ENCODE data around the gene TDRD12. TPM values are rescaled to one million over a fixed set of nuclear protein-coding genes. Genes with fewer than 3 reads are reported as not detected.

Gene TDRD12
- polyA plus RNA-seq, 3 donors, result 0.05 TPM; not detected in 2

- Histone ChIP-seq H3K27me3 (ENCODE audit: control insufficient read depth in 2 of 2, insufficient read depth in 2 of 2, low read length in 2 of 2) (no peaks in the 10 kb centered on the region), H3K9ac (ENCODE audit: insufficient read depth, low read length, poor library complexity, severe bottlenecking) (no peak overlapping the region), H3K9me3 (replicated peaks in 1 of 2; ENCODE audit: control insufficient read depth in 1 of 2, insufficient read depth in 1 of 2, low read length in 2 of 2) (no peaks in the 10 kb centered on the region), H3K79me2 (ENCODE audit: insufficient read depth, low read length) (no peaks in the 10 kb centered on the region), H2AFZ (ENCODE audit: insufficient read depth, low read depth, low read length, poor library complexity, severe bottlenecking) (no peak overlapping the region), H3K4me2 (replicated peaks; ENCODE audit: extremely low read depth, low read length, poor library complexity, severe bottlenecking) (no peak overlapping the region), H3K4me3 (replicated peaks in 1 of 3; ENCODE audit: low read depth in 2 of 3, low read length in 3 of 3) (no peak overlapping the region), H3K27ac (ENCODE audit: low read depth in 1 of 2, low read length in 2 of 2) (no peak overlapping the region), H3K4me1 (ENCODE audit: control insufficient read depth in 1 of 2, insufficient read depth in 2 of 2, low read length in 2 of 2) (no peaks in the 10 kb centered on the region), H3K36me3 (replicated peaks in 1 of 2; ENCODE audit: control insufficient read depth in 1 of 2, insufficient read depth in 2 of 2, low read length in 2 of 2) (no peaks in the 10 kb centered on the region), H4K20me1 (ENCODE audit: insufficient read depth, low read length) (no peaks in the 10 kb centered on the region)
- Mint-ChIP-seq H3K27me3 (ENCODE audit: low read depth in 3 of 3) (peaks cover 0 to 11% (median 8%) of the 10 kb centered on the region in 3 donors), H3K36me3 (no peaks in the 10 kb centered on the region), H3K9me3 (no peaks in the 10 kb centered on the region), H3K4me3 (no peak overlapping the region), H3K4me1 (no peaks in the 10 kb centered on the region), H3K27ac (no peak overlapping the region)
- TF ChIP-seq, protein P1, sequence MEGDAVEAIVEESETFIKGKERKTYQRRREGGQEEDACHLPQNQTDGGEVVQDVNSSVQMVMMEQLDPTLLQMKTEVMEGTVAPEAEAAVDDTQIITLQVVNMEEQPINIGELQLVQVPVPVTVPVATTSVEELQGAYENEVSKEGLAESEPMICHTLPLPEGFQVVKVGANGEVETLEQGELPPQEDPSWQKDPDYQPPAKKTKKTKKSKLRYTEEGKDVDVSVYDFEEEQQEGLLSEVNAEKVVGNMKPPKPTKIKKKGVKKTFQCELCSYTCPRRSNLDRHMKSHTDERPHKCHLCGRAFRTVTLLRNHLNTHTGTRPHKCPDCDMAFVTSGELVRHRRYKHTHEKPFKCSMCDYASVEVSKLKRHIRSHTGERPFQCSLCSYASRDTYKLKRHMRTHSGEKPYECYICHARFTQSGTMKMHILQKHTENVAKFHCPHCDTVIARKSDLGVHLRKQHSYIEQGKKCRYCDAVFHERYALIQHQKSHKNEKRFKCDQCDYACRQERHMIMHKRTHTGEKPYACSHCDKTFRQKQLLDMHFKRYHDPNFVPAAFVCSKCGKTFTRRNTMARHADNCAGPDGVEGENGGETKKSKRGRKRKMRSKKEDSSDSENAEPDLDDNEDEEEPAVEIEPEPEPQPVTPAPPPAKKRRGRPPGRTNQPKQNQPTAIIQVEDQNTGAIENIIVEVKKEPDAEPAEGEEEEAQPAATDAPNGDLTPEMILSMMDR (IDR thresholded peaks at IDR 0.05), result no peak
- intact Hi-C loops (cut with micrococcal nuclease), result no loop called here
- 43% methylated on average over 1 of the region's 7 CpGs for WGBS (ENCODE audit: insufficient coverage)
- DNase-seq, result no peak
Observed at GRCh38 chr19:32816555-32817099, 97.1 kb downstream of the TDRD12 start.

DNA sequence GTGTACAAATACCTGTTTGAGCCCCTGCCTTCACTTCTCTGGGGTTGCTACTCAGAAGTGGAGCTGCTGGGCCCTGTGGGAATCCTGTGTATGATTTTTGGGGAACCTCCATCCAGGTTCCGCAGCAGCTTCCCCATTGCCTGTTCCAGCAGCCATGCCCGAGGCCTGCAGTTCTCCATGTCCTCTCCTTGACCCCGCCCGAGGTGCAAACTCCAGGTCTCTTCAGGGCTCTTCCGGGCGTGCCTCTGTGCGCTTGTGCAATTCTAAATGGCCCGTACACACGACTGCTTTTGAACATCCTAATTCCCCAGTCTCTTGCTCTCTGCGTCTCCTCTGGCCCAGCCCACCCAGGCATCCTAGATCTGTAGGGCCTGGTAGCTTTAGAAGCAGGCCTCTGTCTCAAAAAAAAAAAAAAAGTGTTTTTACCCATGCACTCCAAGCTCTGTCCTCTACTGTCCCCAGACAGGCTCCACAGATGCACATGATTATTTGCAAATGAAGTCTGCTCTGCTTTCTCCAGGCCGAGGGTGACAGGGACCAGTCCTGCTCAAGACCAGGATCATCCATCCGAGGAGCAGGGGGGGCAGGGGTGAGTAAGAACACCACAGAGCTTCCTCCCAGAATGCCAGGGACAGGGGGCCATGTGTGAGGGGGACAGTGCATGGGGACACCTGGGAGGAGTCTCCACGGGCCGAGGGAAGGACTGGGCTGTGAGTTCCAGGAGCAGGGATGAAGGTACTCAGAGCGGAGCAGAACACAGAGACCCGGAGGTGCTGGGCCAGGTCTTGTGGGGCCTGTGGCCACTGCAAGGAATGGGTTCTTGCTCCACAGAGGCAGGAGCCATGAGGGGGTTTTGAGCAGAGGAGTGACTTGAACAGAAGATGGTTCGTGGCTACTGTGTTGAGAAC, 98.3 kb downstream of the TDRD12 start:
- no peak for DNase-seq
- no peak overlapping the region for H3K4me3 ChIP-seq (replicated peaks in 1 of 3; ENCODE audit: low read depth in 2 of 3, low read length in 3 of 3)
- Mint-ChIP-seq H3K27ac (peak overlapping the region in 1 of 7 donors; percentile 43), H3K27me3 (ENCODE audit: low read depth in 3 of 3) (peaks cover 0 to 13% (median 9%) of the 10 kb centered on the region in 3 donors), H3K36me3 (no peaks in the 10 kb centered on the region), H3K4me1 (no peaks in the 10 kb centered on the region), H3K4me3 (no peak overlapping the region), H3K9me3 (no peaks in the 10 kb centered on the region)
- no peak overlapping the region for H3K27ac ChIP-seq (ENCODE audit: low read depth in 1 of 2, low read length in 2 of 2)
- TF ChIP-seq, protein P1 (IDR thresholded peaks at IDR 0.05), result no peak
- H3K79me2 ChIP-seq (ENCODE audit: insufficient read depth, low read length), result no peaks in the 10 kb centered on the region
- no peaks in the 10 kb centered on the region for H3K9me3 ChIP-seq (replicated peaks in 1 of 2; ENCODE audit: control insufficient read depth in 1 of 2, insufficient read depth in 1 of 2, low read length in 2 of 2)
- intact Hi-C loops (cut with micrococcal nuclease), result no loop called here
- H3K27me3 ChIP-seq (ENCODE audit: control insufficient read depth in 2 of 2, insufficient read depth in 2 of 2, low read length in 2 of 2), result no peaks in the 10 kb centered on the region
- H2AFZ ChIP-seq (ENCODE audit: insufficient read depth, low read depth, low read length, poor library complexity, severe bottlenecking), result no peak overlapping the region
- no peaks in the 10 kb centered on the region for H3K36me3 ChIP-seq (replicated peaks in 1 of 2; ENCODE audit: control insufficient read depth in 1 of 2, insufficient read depth in 2 of 2, low read length in 2 of 2)
- no peaks in the 10 kb centered on the region for H4K20me1 ChIP-seq (ENCODE audit: insufficient read depth, low read length)
- H3K4me2 ChIP-seq (replicated peaks; ENCODE audit: extremely low read depth, low read length, poor library complexity, severe bottlenecking), result no peak overlapping the region
- WGBS (ENCODE audit: insufficient coverage), result 92% methylated on average over 15 of the region's 17 CpGs
- H3K4me1 ChIP-seq (ENCODE audit: control insufficient read depth in 1 of 2, insufficient read depth in 2 of 2, low read length in 2 of 2), result no peaks in the 10 kb centered on the region
- no peak overlapping the region for H3K9ac ChIP-seq (ENCODE audit: insufficient read depth, low read length, poor library complexity, severe bottlenecking)
